SW 1271 (cell line): ENCODE measurements around the gene HLA-F.

Source experiments
- DNase-seq, 2 experiments: peaks; one replicate each; lab custom pipeline; 2025; lab: John Stamatoyannopoulos, UW

Gene HLA-F

DNA sequence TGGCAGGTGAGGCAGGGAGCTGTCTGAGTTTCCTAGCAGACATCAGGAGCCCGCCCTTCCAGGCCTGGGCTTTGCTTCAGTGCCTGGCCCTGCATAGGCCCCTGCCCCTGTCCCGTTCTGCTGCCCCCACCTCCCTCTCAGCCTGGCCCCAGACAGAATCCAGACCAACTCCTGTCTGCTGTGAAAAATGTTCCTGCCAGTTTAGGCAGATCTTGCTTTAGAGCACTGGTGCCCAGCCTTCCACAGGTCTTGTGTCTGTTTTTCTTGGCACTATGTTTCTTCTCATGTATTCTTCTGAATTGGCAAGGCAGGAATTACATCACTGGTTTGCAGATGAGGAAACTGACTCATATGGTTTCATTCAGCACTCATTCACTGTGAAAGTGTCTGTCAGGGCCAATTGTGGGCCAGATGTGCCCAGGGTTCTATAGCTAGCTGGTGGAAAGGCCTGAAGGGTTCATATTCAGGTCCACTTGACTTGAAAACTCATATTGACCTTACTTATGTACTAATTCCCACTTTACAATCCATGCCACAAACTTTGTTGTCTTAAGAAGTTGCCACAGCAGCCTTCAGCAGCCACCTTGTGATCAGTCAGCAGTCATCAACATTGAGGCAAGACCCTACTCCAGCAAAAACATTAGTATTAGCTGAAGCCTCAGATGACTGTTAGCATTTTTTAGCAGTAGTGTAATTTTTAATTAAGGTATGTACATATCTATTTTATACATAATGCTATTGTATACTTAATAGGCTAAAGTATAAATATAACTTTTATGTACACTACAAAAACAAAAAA, 40.5 kb downstream of the HLA-F start:
- no peak for DNase-seq

- no peak for DNase-seq
Measured at GRCh38 chr6:29764422-29765196, 41.4 kb downstream of the HLA-F start.

GRCh38 chr6:29769336-29769735, 46.1 kb downstream of the HLA-F start:
- DNase-seq: no peak

DNA sequence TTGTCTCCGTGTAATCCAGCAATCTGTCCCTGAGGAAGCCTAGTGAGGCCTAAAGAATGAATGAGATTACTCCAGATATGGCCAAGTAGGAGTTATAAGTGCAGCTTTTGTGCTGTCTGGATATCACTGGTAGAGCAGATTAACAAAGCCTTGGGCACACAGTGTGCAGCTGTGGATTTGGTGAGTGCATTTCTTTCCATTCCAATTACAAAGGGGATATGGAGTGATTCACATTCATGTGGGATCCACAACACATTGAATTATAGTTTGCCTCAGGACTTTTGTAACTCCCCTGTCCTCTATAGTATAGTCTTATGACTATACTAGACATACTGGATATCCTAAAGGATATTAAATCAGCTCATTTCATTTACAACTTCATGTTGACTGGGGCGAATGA, 47.1 kb downstream of the HLA-F start:
- no peak for DNase-seq

- no peak for DNase-seq
Measured at GRCh38 chr6:29776684-29777083, 53.5 kb downstream of the HLA-F start.
